Esophagus muscularis mucosa (tissue), 4 donors: ENCODE data around the gene CT47A1. TPM values are rescaled to one million over a fixed set of nuclear protein-coding genes. Genes with fewer than 3 reads are reported as not detected.

ENCODE experiments used
- DNase-seq: peaks from one replicate; pipeline ENCODE4 v3.0.0-alpha.2; 2017; ENCODE audit errors: extremely low spot score
- H3K27ac ChIP-seq, 4 donors: fragments of 200-600 bp; sonication (generic); replicated peaks in 1 of 4; 1 replicate in 3 of 4; 2 replicates in 1 of 4; pipeline ENCODE4 v1.5.1; 2016 to 2019; ENCODE audit warnings: mild to moderate bottlenecking in 1 of 4
- H3K27me3 ChIP-seq, 4 donors: fragments of 200-600 bp; sonication (generic); one replicate each; pipeline versions ENCODE4 v1.5.1 to v1.6.0; 2016 to 2019
- H3K36me3 ChIP-seq, 4 donors: fragments of 200-600 bp; sonication (generic); one replicate each; pipeline ENCODE4 v1.5.1; 2016 to 2019
- H3K4me1 ChIP-seq, 4 donors: fragments of 200-600 bp; sonication (generic); one replicate each; pipeline ENCODE4 v1.5.1; 2016 to 2019
- H3K4me3 ChIP-seq, 4 donors: fragments of 200-600 bp; sonication (generic); 1 replicate in 2 of 4; 2 replicates in 2 of 4; pipeline ENCODE4 v1.5.1; 2016 to 2019; ENCODE audit warnings: mild to moderate bottlenecking in 4 of 4, moderate library complexity in 1 of 4
- H3K9me3 ChIP-seq, 4 donors: fragments of 200-600 bp; sonication (generic); 1 replicate in 3 of 4; 2 replicates in 1 of 4; pipeline ENCODE4 v1.5.1; 2016 to 2019
- EP300 ChIP-seq: sonication (generic); formaldehyde crosslinking; IDR thresholded peaks from one replicate; pipeline ENCODE4 v1.6.1; 2017; ENCODE audit warnings: antibody characterized with exemption
- POLR2A ChIP-seq: fragments of 450-650 bp; IDR thresholded peaks from one replicate; pipeline ENCODE4 v1.6.1; 2017; ENCODE audit warnings: antibody characterized with exemption, moderate library complexity, mild to moderate bottlenecking, low read depth
- POLR2AphosphoS5 ChIP-seq, 2 donors: sonication (generic); formaldehyde crosslinking; IDR thresholded peaks; one replicate each; pipeline ENCODE4 v1.6.1; 2017; ENCODE audit warnings: antibody characterized with exemption in 2 of 2
- WGBS: methylation state at CpG from one replicate; pipeline ENCODE4 v1.1.5; 2018; 5-methylcytosine and 5-hydroxymethylcytosine counted together
- intact Hi-C: fragments of 100-400 bp; cut with DNase I; formaldehyde crosslinking; loops from one replicate; pipeline ENCODE4 v1.15.1; 2023
- total RNA-seq, 4 donors: library from RNA; depleted of rRNA; stranded (reverse); fragments of >200 nt; gene quantifications; one replicate each; pipeline versions ENCODE4 v1.1.0 to v1.2.1, GENCODE V29; 2016
- TF ChIP-seq, protein P1 (sequence below), 3 experiments: fragments of 200-600 bp in 2 of 3; fragments of 450-650 bp in 1 of 3; sonication (generic) in 2 of 3; IDR thresholded peaks; one replicate each; pipeline ENCODE4 v1.5.1; 2017 to 2019; ENCODE audit warnings: antibody characterized with exemption in 3 of 3, mild to moderate bottlenecking in 2 of 3, moderate library complexity in 1 of 3

The CT47A1 gene
- total RNA-seq, 4 donors from 2014 or later: not detected

DNA sequence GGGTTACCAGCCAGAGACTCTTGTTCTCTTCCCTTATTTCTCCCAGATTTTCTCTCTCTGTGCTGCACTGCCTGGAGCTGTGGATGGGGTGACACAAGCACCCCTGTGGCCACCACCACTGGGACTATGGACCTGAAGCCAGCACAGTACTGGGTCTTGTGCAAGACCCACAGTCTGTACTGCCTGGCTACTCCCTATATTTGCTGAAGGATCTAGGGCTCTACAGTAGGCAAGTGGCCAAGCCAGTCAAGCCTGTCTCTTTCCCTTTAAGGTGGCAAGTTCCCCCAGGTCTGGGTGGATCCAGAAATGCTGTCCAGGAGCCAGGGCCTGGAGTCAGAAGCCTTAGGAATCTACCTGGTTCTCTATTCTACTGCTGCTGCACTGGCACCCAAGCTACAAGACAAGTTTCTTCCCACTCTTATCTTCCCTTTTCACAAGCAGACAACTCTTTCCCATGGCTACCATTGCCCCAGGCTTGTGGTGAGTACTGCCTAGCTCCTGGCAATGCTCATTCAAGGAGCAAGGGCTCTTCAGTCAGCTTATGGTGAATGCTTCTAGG lies 28.4 kb upstream of the CT47A1 start:
- intact Hi-C loops: no loop called here
- peaks cover 0 to 9% (median 0%) of the 10 kb centered on the region in 4 donors for H3K9me3 ChIP-seq

DNA sequence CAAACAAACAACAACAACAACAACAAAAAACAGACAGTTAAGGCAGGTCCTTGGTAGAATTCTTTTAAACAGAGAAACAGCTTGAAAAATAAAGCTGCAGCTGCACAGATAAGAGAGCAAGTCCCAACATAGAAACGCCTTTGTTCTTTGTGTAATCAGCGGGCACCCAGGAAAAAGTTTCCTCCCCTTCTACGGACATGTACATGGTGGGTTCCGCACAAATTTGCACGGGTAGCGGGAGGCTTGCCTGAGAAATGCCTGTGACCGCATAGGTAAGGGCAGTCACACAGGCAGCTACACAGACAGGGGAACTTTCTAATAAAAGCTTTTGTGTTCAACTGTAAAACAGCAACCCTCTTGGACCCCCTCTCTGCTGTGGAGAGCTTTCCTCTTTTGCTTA lies 25.7 kb upstream of the CT47A1 start:
- H3K9me3 ChIP-seq: peaks cover 0 to 15% (median 0%) of the 10 kb centered on the region in 4 donors
- TF ChIP-seq EP300: no peak
- H3K36me3 ChIP-seq: no peaks in the 10 kb centered on the region
- DNase-seq: no peak
- no peak overlapping the region for H3K4me3 ChIP-seq
- intact Hi-C loops: no loop called here
- H3K27ac ChIP-seq: no peak overlapping the region
- H3K4me1 ChIP-seq: no peaks in the 10 kb centered on the region
- 63% methylated on average over 7 of the region's 7 CpGs for WGBS
- no peaks in the 10 kb centered on the region for H3K27me3 ChIP-seq

More for the DNA sequence above, 28.4 kb upstream of the CT47A1 start:
- no peak overlapping the region for H3K4me3 ChIP-seq
- H3K27me3 ChIP-seq: no peaks in the 10 kb centered on the region
- no peaks in the 10 kb centered on the region for H3K36me3 ChIP-seq
- no peak for DNase-seq
- TF ChIP-seq POLR2A (no peak), POLR2AphosphoS5 (IDR thresholded peaks at IDR 0.05) (no peak), EP300 (no peak)
- TF ChIP-seq, protein P1, sequence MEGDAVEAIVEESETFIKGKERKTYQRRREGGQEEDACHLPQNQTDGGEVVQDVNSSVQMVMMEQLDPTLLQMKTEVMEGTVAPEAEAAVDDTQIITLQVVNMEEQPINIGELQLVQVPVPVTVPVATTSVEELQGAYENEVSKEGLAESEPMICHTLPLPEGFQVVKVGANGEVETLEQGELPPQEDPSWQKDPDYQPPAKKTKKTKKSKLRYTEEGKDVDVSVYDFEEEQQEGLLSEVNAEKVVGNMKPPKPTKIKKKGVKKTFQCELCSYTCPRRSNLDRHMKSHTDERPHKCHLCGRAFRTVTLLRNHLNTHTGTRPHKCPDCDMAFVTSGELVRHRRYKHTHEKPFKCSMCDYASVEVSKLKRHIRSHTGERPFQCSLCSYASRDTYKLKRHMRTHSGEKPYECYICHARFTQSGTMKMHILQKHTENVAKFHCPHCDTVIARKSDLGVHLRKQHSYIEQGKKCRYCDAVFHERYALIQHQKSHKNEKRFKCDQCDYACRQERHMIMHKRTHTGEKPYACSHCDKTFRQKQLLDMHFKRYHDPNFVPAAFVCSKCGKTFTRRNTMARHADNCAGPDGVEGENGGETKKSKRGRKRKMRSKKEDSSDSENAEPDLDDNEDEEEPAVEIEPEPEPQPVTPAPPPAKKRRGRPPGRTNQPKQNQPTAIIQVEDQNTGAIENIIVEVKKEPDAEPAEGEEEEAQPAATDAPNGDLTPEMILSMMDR (IDR thresholded peaks at IDR 0.05): no peak
- H3K4me1 ChIP-seq: no peaks in the 10 kb centered on the region
- no peak overlapping the region for H3K27ac ChIP-seq

DNA sequence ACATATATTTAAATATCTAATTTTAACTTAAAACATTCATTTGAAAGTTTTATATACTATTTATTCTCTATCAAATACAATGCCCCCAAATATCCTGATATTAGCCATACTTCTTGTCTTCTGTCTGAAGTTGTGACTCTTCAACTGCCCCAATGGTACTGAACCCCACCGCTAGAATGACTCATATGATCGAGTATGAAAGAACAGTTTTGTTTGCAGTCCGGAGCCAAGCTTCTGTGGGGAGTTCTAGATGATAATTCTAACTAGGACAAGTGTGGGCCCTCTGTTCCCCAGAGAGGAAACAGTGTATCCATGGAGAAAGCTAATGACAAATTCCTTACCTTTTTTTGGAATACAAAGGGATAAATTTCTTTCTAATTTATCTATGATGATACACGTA lies 24.7 kb upstream of the CT47A1 start:
- TF ChIP-seq POLR2AphosphoS5 (IDR thresholded peaks at IDR 0.05) (no peak), POLR2A (no peak)
- TF ChIP-seq, protein P1 (IDR thresholded peaks at IDR 0.05): no peak
- Histone ChIP-seq H3K27ac (no peak overlapping the region), H3K36me3 (no peaks in the 10 kb centered on the region), H3K9me3 (peaks cover 0 to 20% (median 0%) of the 10 kb centered on the region in 4 donors), H3K27me3 (no peaks in the 10 kb centered on the region), H3K4me3 (no peak overlapping the region), H3K4me1 (no peaks in the 10 kb centered on the region)
- intact Hi-C loops: no loop called here
- 52% methylated on average over 4 of the region's 4 CpGs for WGBS
- DNase-seq: no peak

- Histone ChIP-seq H3K27ac (no peak overlapping the region), H3K4me1 (no peaks in the 10 kb centered on the region), H3K27me3 (no peaks in the 10 kb centered on the region), H3K36me3 (no peaks in the 10 kb centered on the region), H3K4me3 (no peak overlapping the region), H3K9me3 (peaks cover 0 to 17% (median 0%) of the 10 kb centered on the region in 4 donors)
- no peak for DNase-seq
- TF ChIP-seq, protein P1 (IDR thresholded peaks at IDR 0.05): no peak
- TF ChIP-seq POLR2A (no peak), EP300 (no peak), POLR2AphosphoS5 (IDR thresholded peaks at IDR 0.05) (no peak)
- intact Hi-C loops: no loop called here
- WGBS: 56% methylated on average over 3 of the region's 3 CpGs
Measured at GRCh38 chrX:121009764-121010163, 24.2 kb upstream of the CT47A1 start.

DNA sequence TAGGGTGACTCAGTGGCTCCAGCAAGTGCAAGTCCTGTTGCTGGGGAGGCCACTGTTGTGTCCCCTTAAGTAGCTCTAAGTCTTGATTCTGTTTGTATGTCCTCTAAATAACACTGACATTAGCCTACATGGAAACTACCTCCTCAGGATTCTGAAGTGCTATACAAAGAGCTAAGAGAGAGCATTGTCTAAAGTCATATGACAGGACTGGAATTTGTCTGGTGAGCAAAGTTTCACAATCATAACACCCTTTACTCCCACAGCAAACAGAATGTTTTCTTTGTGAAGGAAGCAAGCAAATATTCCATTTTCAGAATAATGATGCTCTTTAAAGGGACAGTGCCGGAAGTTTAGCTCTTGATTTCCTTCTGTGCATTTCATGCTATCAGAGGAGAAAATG lies 23.4 kb upstream of the CT47A1 start:
- H3K4me1 ChIP-seq: no peaks in the 10 kb centered on the region
- no peaks in the 10 kb centered on the region for H3K36me3 ChIP-seq
- intact Hi-C loops: no loop called here
- no peaks in the 10 kb centered on the region for H3K27me3 ChIP-seq
- no peak overlapping the region for H3K27ac ChIP-seq
- 59% methylated on average over 1 of the region's 1 CpG for WGBS
- TF ChIP-seq, protein P1 (IDR thresholded peaks at IDR 0.05): no peak
- TF ChIP-seq EP300 (no peak), POLR2A (no peak)
- no peak overlapping the region for H3K4me3 ChIP-seq
- DNase-seq: no peak
- H3K9me3 ChIP-seq: peaks cover 0 to 11% (median 0%) of the 10 kb centered on the region in 4 donors
